ENCODE results near the gene ATP1A4.

DNA sequence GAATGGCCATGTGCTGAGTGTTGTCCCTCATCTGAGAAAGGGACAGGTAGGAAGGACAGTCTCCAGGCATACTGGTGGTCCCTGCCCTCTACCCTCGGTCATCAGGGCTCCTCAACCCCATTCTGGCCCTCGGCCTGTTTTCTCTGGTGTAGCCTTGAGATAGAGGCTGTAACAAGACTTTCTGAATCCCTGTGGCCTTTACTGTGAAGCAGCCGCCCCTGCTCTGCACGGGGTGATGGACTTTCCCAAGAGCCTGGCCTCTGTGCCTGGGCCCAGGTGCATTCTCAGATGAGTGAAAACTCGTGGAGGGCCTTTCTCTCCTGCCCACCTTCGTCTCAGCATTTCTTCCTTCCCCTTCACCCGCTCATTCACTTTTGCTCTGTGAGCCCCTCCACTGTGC lies 36.0 kb downstream of the ATP1A4 start:
- TF ChIP-seq POLR2A (IDR thresholded peaks at IDR 0.05), result no peak
- TF ChIP-seq, protein P1, sequence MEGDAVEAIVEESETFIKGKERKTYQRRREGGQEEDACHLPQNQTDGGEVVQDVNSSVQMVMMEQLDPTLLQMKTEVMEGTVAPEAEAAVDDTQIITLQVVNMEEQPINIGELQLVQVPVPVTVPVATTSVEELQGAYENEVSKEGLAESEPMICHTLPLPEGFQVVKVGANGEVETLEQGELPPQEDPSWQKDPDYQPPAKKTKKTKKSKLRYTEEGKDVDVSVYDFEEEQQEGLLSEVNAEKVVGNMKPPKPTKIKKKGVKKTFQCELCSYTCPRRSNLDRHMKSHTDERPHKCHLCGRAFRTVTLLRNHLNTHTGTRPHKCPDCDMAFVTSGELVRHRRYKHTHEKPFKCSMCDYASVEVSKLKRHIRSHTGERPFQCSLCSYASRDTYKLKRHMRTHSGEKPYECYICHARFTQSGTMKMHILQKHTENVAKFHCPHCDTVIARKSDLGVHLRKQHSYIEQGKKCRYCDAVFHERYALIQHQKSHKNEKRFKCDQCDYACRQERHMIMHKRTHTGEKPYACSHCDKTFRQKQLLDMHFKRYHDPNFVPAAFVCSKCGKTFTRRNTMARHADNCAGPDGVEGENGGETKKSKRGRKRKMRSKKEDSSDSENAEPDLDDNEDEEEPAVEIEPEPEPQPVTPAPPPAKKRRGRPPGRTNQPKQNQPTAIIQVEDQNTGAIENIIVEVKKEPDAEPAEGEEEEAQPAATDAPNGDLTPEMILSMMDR (IDR thresholded peaks at IDR 0.05), result no peak
